ENCODE results near the gene DOC2A.

Gene DOC2A

GRCh38 chr16:30002614-30003346 is 8.0 kb downstream of the DOC2A start:
- H3K4me3 ChIP-seq (ENCODE audit: low read length), result no peak overlapping the region
- H4K5ac ChIP-seq (ENCODE audit: low read length), result no peak overlapping the region
- no peak for DNase-seq
- peaks cover 1% of the 10 kb centered on the region for H3K79me1 ChIP-seq (ENCODE audit: low read length)
- no peak overlapping the region for H2BK15ac ChIP-seq (replicated peaks; ENCODE audit: low read depth)
- H2AK5ac ChIP-seq (ENCODE audit: low read length), result no peak overlapping the region
- peaks cover 2% of the 10 kb centered on the region for H3K36me3 ChIP-seq (ENCODE audit: control insufficient read depth, insufficient read depth, low read length)
- no peak overlapping the region for H3K4me2 ChIP-seq (ENCODE audit: low read length)
- no peak overlapping the region for H4K8ac ChIP-seq (ENCODE audit: low read depth, low read length)
- no peak overlapping the region for H2BK120ac ChIP-seq (ENCODE audit: low read depth, low read length)
- no peak overlapping the region for H3K23ac ChIP-seq (ENCODE audit: low read length)
- no peak overlapping the region for H2BK5ac ChIP-seq (ENCODE audit: low read length)
- H3K79me2 ChIP-seq (ENCODE audit: control insufficient read depth, insufficient read depth, low read length), result no peaks in the 10 kb centered on the region
- H3K9ac ChIP-seq (ENCODE audit: low read length), result no peak overlapping the region
- WGBS (ENCODE audit: extremely low coverage, insufficient coverage, low lambda C conversion rate), result no CpG with 5 or more reads among the region's 19 CpGs
- H3K18ac ChIP-seq (ENCODE audit: low read length), result no peak overlapping the region
- no peaks in the 10 kb centered on the region for H3K4me1 ChIP-seq (ENCODE audit: control insufficient read depth, low read depth, low read length)
- no peak overlapping the region for H3K27ac ChIP-seq (ENCODE audit: low read depth, low read length)
- H3K56ac ChIP-seq (ENCODE audit: low read length), result no peak overlapping the region
- H3K4ac ChIP-seq (ENCODE audit: low read depth, low read length), result no peak overlapping the region
- H3K27me3 ChIP-seq (ENCODE audit: insufficient read depth, low read length, poor library complexity), result no peaks in the 10 kb centered on the region

GRCh38 chr16:30000735-30001631 is 9.8 kb downstream of the DOC2A start:
- no CpG with 5 or more reads among the region's 33 CpGs for WGBS (ENCODE audit: extremely low coverage, insufficient coverage, low lambda C conversion rate)

GRCh38 chr16:29999605-30000004 is 11.2 kb downstream of the DOC2A start:
- DNase-seq, result no peak
- H3K4me1 ChIP-seq (ENCODE audit: control insufficient read depth, low read depth, low read length), result peaks cover 2% of the 10 kb centered on the region
- H3K4ac ChIP-seq (ENCODE audit: low read depth, low read length), result no peak overlapping the region
- H2BK120ac ChIP-seq (ENCODE audit: low read depth, low read length), result no peak overlapping the region
- no peaks in the 10 kb centered on the region for H3K27me3 ChIP-seq (ENCODE audit: insufficient read depth, low read length, poor library complexity)
- no CpG with 5 or more reads among the region's 6 CpGs for WGBS (ENCODE audit: extremely low coverage, insufficient coverage, low lambda C conversion rate)
- H3K18ac ChIP-seq (ENCODE audit: low read length), result no peak overlapping the region
- peaks cover 5% of the 10 kb centered on the region for H3K79me1 ChIP-seq (ENCODE audit: low read length)
- no peak overlapping the region for H3K23ac ChIP-seq (ENCODE audit: low read length)
- no peak overlapping the region for H3K27ac ChIP-seq (ENCODE audit: low read depth, low read length)
- no peak overlapping the region for H3K9ac ChIP-seq (ENCODE audit: low read length)
- no peak overlapping the region for H4K5ac ChIP-seq (ENCODE audit: low read length)
- no peak overlapping the region for H3K4me3 ChIP-seq (ENCODE audit: low read length)
- no peak overlapping the region for H2BK15ac ChIP-seq (replicated peaks; ENCODE audit: low read depth)
- H3K36me3 ChIP-seq (ENCODE audit: control insufficient read depth, insufficient read depth, low read length), result peaks cover 2% of the 10 kb centered on the region
- no peak overlapping the region for H3K4me2 ChIP-seq (ENCODE audit: low read length)
- no peak overlapping the region for H2BK5ac ChIP-seq (ENCODE audit: low read length)
- no peak overlapping the region for H3K56ac ChIP-seq (ENCODE audit: low read length)
- no peak overlapping the region for H2AK5ac ChIP-seq (ENCODE audit: low read length)
- peaks cover 3% of the 10 kb centered on the region for H3K79me2 ChIP-seq (ENCODE audit: control insufficient read depth, insufficient read depth, low read length)
- no peak overlapping the region for H4K8ac ChIP-seq (ENCODE audit: low read depth, low read length)

More at GRCh38 chr16:30000735-30001631, 9.8 kb downstream of the DOC2A start:
- Histone ChIP-seq H3K27me3 (ENCODE audit: insufficient read depth, low read length, poor library complexity) (no peaks in the 10 kb centered on the region), H3K79me2 (ENCODE audit: control insufficient read depth, insufficient read depth, low read length) (peaks cover 3% of the 10 kb centered on the region), H3K56ac (ENCODE audit: low read length) (peak overlapping the region; percentile 7), H2BK15ac (replicated peaks; ENCODE audit: low read depth) (no peak overlapping the region), H3K9ac (ENCODE audit: low read length) (no peak overlapping the region), H4K8ac (ENCODE audit: low read depth, low read length) (no peak overlapping the region), H3K79me1 (ENCODE audit: low read length) (peaks cover 5% of the 10 kb centered on the region), H3K23ac (ENCODE audit: low read length) (no peak overlapping the region), H2BK5ac (ENCODE audit: low read length) (no peak overlapping the region), H3K4me1 (ENCODE audit: control insufficient read depth, low read depth, low read length) (no peaks in the 10 kb centered on the region), H3K4me3 (ENCODE audit: low read length) (no peak overlapping the region), H3K4me2 (ENCODE audit: low read length) (no peak overlapping the region), H2AK5ac (ENCODE audit: low read length) (no peak overlapping the region), H2BK120ac (ENCODE audit: low read depth, low read length) (no peak overlapping the region), H4K5ac (ENCODE audit: low read length) (no peak overlapping the region), H3K18ac (ENCODE audit: low read length) (no peak overlapping the region), H3K4ac (ENCODE audit: low read depth, low read length) (no peak overlapping the region), H3K36me3 (ENCODE audit: control insufficient read depth, insufficient read depth, low read length) (peaks cover 2% of the 10 kb centered on the region), H3K27ac (ENCODE audit: low read depth, low read length) (no peak overlapping the region)
- DNase-seq, result no peak

- Histone ChIP-seq H3K9ac (ENCODE audit: low read length) (peak overlapping the region; percentile 89), H3K4me1 (ENCODE audit: control insufficient read depth, low read depth, low read length) (peaks cover 2% of the 10 kb centered on the region), H4K8ac (ENCODE audit: low read depth, low read length) (no peak overlapping the region), H3K18ac (ENCODE audit: low read length) (no peak overlapping the region), H4K5ac (ENCODE audit: low read length) (no peak overlapping the region), H3K79me2 (ENCODE audit: control insufficient read depth, insufficient read depth, low read length) (peaks cover 3% of the 10 kb centered on the region), H3K27ac (ENCODE audit: low read depth, low read length) (no peak overlapping the region), H3K4me3 (ENCODE audit: low read length) (peak overlapping the region; percentile 85), H3K36me3 (ENCODE audit: control insufficient read depth, insufficient read depth, low read length) (peaks cover 2% of the 10 kb centered on the region), H2BK15ac (replicated peaks; ENCODE audit: low read depth) (no peak overlapping the region), H2BK5ac (ENCODE audit: low read length) (no peak overlapping the region), H2BK120ac (ENCODE audit: low read depth, low read length) (no peak overlapping the region), H3K23ac (ENCODE audit: low read length) (no peak overlapping the region), H3K27me3 (ENCODE audit: insufficient read depth, low read length, poor library complexity) (no peaks in the 10 kb centered on the region), H3K56ac (ENCODE audit: low read length) (peak overlapping the region; percentile 93), H3K4ac (ENCODE audit: low read depth, low read length) (no peak overlapping the region), H3K79me1 (ENCODE audit: low read length) (peaks cover 5% of the 10 kb centered on the region), H3K4me2 (ENCODE audit: low read length) (peak overlapping the region; percentile 55), H2AK5ac (ENCODE audit: low read length) (peak overlapping the region; percentile 22)
- peak; percentile 44 for DNase-seq
- WGBS (ENCODE audit: extremely low coverage, insufficient coverage, low lambda C conversion rate), result no CpG with 5 or more reads among the region's 9 CpGs
These were observed 14.0 kb downstream of the DOC2A start for GRCh38 chr16:29996766-29997250.

GRCh38 chr16:29995911-29996765 is 14.7 kb downstream of the DOC2A start, which contains the start of gene INO80E:
Gene INO80E, plus strand, starts transcription at chr16:29996241. Its CDS starts 70 bp downstream, at chr16:29996311.
- Histone ChIP-seq H3K18ac (ENCODE audit: low read length) (peak within 1 kb of the TSS; percentile 62), H3K79me1 (ENCODE audit: low read length) (peaks cover 5% of the 10 kb centered on the region), H3K27ac (ENCODE audit: low read depth, low read length) (peak within 1 kb of the TSS; percentile 39), H3K4me2 (ENCODE audit: low read length) (peak within 1 kb of the TSS; percentile 99), H3K36me3 (ENCODE audit: control insufficient read depth, insufficient read depth, low read length) (peaks cover 2% of the 10 kb centered on the region), H2BK120ac (ENCODE audit: low read depth, low read length) (no peak within 1 kb of the TSS), H3K4me1 (ENCODE audit: control insufficient read depth, low read depth, low read length) (peaks cover 2% of the 10 kb centered on the region), H2BK15ac (replicated peaks; ENCODE audit: low read depth) (no peak within 1 kb of the TSS), H3K79me2 (ENCODE audit: control insufficient read depth, insufficient read depth, low read length) (peaks cover 3% of the 10 kb centered on the region), H2AK5ac (ENCODE audit: low read length) (peak within 1 kb of the TSS; percentile 22), H3K9ac (ENCODE audit: low read length) (peak within 1 kb of the TSS; percentile 99), H3K23ac (ENCODE audit: low read length) (peak within 1 kb of the TSS; percentile 1), H3K4me3 (ENCODE audit: low read length) (peak within 1 kb of the TSS; percentile 95), H3K4ac (ENCODE audit: low read depth, low read length) (peak within 1 kb of the TSS; percentile 89), H2BK5ac (ENCODE audit: low read length) (peak within 1 kb of the TSS; percentile 95), H4K5ac (ENCODE audit: low read length) (no peak within 1 kb of the TSS), H3K27me3 (ENCODE audit: insufficient read depth, low read length, poor library complexity) (no peaks in the 10 kb centered on the region), H4K8ac (ENCODE audit: low read depth, low read length) (no peak within 1 kb of the TSS), H3K56ac (ENCODE audit: low read length) (peak within 1 kb of the TSS; percentile 99)
- WGBS (ENCODE audit: extremely low coverage, insufficient coverage, low lambda C conversion rate), result no CpG with 5 or more reads among the region's 65 CpGs
- DNase-seq, result peak; percentile 98

Data from mesendoderm (in vitro differentiated cells).